B cell (primary cell): ENCODE results near the gene C11orf54. TPM values are rescaled to one million over a fixed set of nuclear protein-coding genes. Genes with fewer than 3 reads are reported as not detected.

Experiments
- ATAC-seq: fragments of 200-7000 bp; cut with Tn5 transposase; one replicate; pipeline ENCODE4 v1.10.0; 2021; ENCODE audit warnings: low read depth, mild to moderate bottlenecking, moderate number of reproducible peaks, moderate library complexity
- CTCF ChIA-PET: fragments of 350-600 bp; sonication (Branson Sonifier 250); formaldehyde crosslinking; loops from one replicate; lab custom pipeline; 2021; ENCODE audit warnings: antibody characterized with exemption, inconsistent platforms; lab: Charles Lee
- POLR2A ChIA-PET: fragments of 350-600 bp; sonication (Branson Sonifier 250); formaldehyde crosslinking; loops from one replicate; lab custom pipeline; 2021; ENCODE audit warnings: antibody characterized with exemption; lab: Charles Lee
- DNase-seq: peaks from one replicate; pipeline ENCODE4 v3.0.0; 2013
- H2AFZ ChIP-seq: 2 replicates; pipeline ENCODE4 v1.6.1; 2012; ENCODE audit warnings: mild to moderate bottlenecking, low read depth, low read length; ENCODE audit not compliant: insufficient read depth, poor library complexity, severe bottlenecking
- H3K27ac ChIP-seq, 2 donors: 1 replicate in 1 of 2; 2 replicates in 1 of 2; pipeline ENCODE4 v1.5.1; 2012 to 2013; ENCODE audit warnings: low read length in 2 of 2, mild to moderate bottlenecking in 2 of 2, moderate library complexity in 1 of 2
- H3K27me3 ChIP-seq, 4 experiments: fragments of 200-600 bp in 1 of 4; sonication (generic) in 1 of 4; replicated peaks in 1 of 4; 1 replicate in 2 of 4; 2 replicates in 2 of 4; pipeline versions ENCODE4 v1.6.1 to v1.7.0; 2013 to 2016; ENCODE audit warnings: low read length in 3 of 4, mild to moderate bottlenecking in 2 of 4, mixed read lengths in 1 of 4, moderate library complexity in 1 of 4; ENCODE audit not compliant: insufficient read depth in 4 of 4, control insufficient read depth in 3 of 4; ENCODE audit errors: control extremely low read depth in 1 of 4
- H3K36me3 ChIP-seq, 2 experiments: replicated peaks in 1 of 2; 1 replicate in 1 of 2; 2 replicates in 1 of 2; pipeline versions ENCODE4 v1.6.1 to v1.7.1; 2013; ENCODE audit warnings: low read length in 1 of 2; ENCODE audit not compliant: insufficient read depth in 2 of 2, control insufficient read depth in 1 of 2; ENCODE audit errors: control extremely low read depth in 1 of 2, extremely low read depth in 1 of 2
- H3K4me1 ChIP-seq, 2 donors: fragments of 200-600 bp in 1 of 2; sonication (generic) in 1 of 2; 1 replicate in 1 of 2; 2 replicates in 1 of 2; pipeline versions ENCODE4 v1.5.1 to v1.6.1; 2013 to 2017; ENCODE audit warnings: low read length in 2 of 2; ENCODE audit not compliant: control insufficient read depth in 2 of 2, insufficient read depth in 2 of 2
- H3K4me2 ChIP-seq: replicated peaks from 2 replicates; pipeline ENCODE3; 2012; ENCODE audit warnings: mild to moderate bottlenecking, low read depth, low read length; ENCODE audit not compliant: poor library complexity, severe bottlenecking
- H3K4me3 ChIP-seq, 5 experiments: fragments of 200-600 bp in 1 of 5; sonication (generic) in 1 of 5; 1 replicate in 3 of 5; 2 replicates in 2 of 5; pipeline versions ENCODE4 v1.5.1 to v1.7.0; 2011 to 2016; ENCODE audit warnings: low read length in 4 of 5, mild to moderate bottlenecking in 4 of 5, low read depth in 2 of 5, control low read depth in 1 of 5, moderate library complexity in 1 of 5; ENCODE audit not compliant: insufficient read depth in 1 of 5; ENCODE audit errors: control extremely low read depth in 1 of 5, extremely low read depth in 1 of 5
- H3K79me2 ChIP-seq: fragments of 200-600 bp; sonication (generic); one replicate; pipeline ENCODE4 v1.6.0; 2016; ENCODE audit warnings: low read length; ENCODE audit not compliant: control insufficient read depth, insufficient read depth
- H3K9ac ChIP-seq: fragments of 200-600 bp; sonication (generic); 2 replicates; pipeline ENCODE4 v1.6.1; 2017; ENCODE audit warnings: mild to moderate bottlenecking, low read length, moderate library complexity
- H3K9me3 ChIP-seq, 3 donors: one replicate each; pipeline versions ENCODE4 v1.6.1 to v1.7.1; 2013; ENCODE audit warnings: low read length in 2 of 3; ENCODE audit not compliant: control insufficient read depth in 2 of 3, insufficient read depth in 1 of 3; ENCODE audit errors: control extremely low read depth in 1 of 3
- H4K20me1 ChIP-seq: 2 replicates; pipeline ENCODE4 v1.6.0; 2012; ENCODE audit warnings: mild to moderate bottlenecking, low read length; ENCODE audit not compliant: insufficient read depth, control insufficient read depth, poor library complexity, severe bottlenecking
- H3K27ac Mint-ChIP-seq: one replicate; pipeline ENCODE4 v1.8.0; 2021; ENCODE audit warnings: mixed read lengths
- H3K27me3 Mint-ChIP-seq: one replicate; pipeline ENCODE4 v1.8.0; 2021; ENCODE audit warnings: mixed read lengths
- H3K4me1 Mint-ChIP-seq: one replicate; pipeline ENCODE4 v1.8.0; 2021; ENCODE audit warnings: mixed read lengths
- H3K4me3 Mint-ChIP-seq: one replicate; pipeline ENCODE4 v1.8.0; 2021; ENCODE audit warnings: mixed read lengths
- H3K9me3 Mint-ChIP-seq: one replicate; pipeline ENCODE4 v1.8.0; 2022; ENCODE audit warnings: mixed read lengths; ENCODE audit not compliant: insufficient read depth
- EZH2 ChIP-seq: IDR thresholded peaks from 2 replicates; pipeline ENCODE4 v1.6.1; 2012; ENCODE audit warnings: borderline replicate concordance, low read depth, mild to moderate bottlenecking, moderate library complexity, low read length; ENCODE audit not compliant: insufficient read depth, poor library complexity, severe bottlenecking
- WGBS: methylation state at CpG from one replicate; pipeline ENCODE4 v1.1.5; 2013; ENCODE audit warnings: missing lambda C conversion rate; ENCODE audit not compliant: insufficient coverage; 5-methylcytosine and 5-hydroxymethylcytosine counted together
- intact Hi-C: fragments of 100-400 bp; cut with micrococcal nuclease; formaldehyde crosslinking; loops from one replicate; pipeline ENCODE4 v1.10.0; 2022
- polyA plus RNA-seq: library from polyadenylated mRNA; depleted of rRNA; stranded (reverse); fragments of >200 nt; gene quantifications from 2 replicates; pipeline ENCODE4 v1.2.3, GENCODE V29; 2012
- total RNA-seq, 2 donors: library from RNA; stranded (reverse); fragments of 120-200 nt in 1 of 2; gene quantifications; 1 replicate in 1 of 2; 2 replicates in 1 of 2; pipeline versions ENCODE4 v1.2.3 to v1.2.4, GENCODE V29; 2013 to 2022
- TF ChIP-seq, protein P1 (sequence below): fragments of 200-600 bp; IDR thresholded peaks from one replicate; pipeline ENCODE4 v1.8.0; 2022; ENCODE audit warnings: antibody characterized with exemption, mild to moderate bottlenecking

The C11orf54 gene
- total and polyA plus RNA-seq, 2 donors (not counting 1 experiment from before 2014, with no cell fraction given) = 9.2 to 38.9 TPM

DNA sequence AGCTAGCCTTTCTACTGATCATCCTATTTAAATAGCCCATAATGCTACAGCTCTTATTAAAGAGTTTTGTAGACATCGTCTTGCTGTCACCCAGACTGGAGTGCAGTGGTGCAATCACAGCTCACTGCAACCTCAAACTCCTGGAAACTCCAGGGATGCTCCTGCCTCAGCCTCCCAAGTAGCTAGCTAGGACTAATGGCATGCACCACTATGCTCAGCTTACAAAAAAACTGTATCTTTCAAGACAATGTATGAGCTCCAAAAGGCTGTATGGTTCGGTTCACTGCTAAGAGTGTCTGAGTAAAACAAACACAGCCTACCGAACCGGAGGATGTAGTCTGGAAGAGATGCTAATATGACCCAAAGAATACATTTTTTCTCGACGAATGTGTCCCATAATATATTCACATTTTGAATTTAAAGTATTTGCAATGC, 2.8 kb upstream of the C11orf54 start:
- peak overlapping the region; percentile 61 for H3K27ac Mint-ChIP-seq
- no peak for TF ChIP-seq EZH2
- TF ChIP-seq, protein P1, sequence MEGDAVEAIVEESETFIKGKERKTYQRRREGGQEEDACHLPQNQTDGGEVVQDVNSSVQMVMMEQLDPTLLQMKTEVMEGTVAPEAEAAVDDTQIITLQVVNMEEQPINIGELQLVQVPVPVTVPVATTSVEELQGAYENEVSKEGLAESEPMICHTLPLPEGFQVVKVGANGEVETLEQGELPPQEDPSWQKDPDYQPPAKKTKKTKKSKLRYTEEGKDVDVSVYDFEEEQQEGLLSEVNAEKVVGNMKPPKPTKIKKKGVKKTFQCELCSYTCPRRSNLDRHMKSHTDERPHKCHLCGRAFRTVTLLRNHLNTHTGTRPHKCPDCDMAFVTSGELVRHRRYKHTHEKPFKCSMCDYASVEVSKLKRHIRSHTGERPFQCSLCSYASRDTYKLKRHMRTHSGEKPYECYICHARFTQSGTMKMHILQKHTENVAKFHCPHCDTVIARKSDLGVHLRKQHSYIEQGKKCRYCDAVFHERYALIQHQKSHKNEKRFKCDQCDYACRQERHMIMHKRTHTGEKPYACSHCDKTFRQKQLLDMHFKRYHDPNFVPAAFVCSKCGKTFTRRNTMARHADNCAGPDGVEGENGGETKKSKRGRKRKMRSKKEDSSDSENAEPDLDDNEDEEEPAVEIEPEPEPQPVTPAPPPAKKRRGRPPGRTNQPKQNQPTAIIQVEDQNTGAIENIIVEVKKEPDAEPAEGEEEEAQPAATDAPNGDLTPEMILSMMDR = no peak
- peaks cover 22% of the 10 kb centered on the region for H4K20me1 ChIP-seq
- H3K4me1 Mint-ChIP-seq = peaks cover 61% of the 10 kb centered on the region
- ATAC-seq = no peak
- peak overlapping the region in 1 of 2 donors; percentile 96 for H3K27ac ChIP-seq
- H3K27me3 Mint-ChIP-seq = no peaks in the 10 kb centered on the region
- intact Hi-C loops = no loop called here
- H3K4me3 Mint-ChIP-seq = peak overlapping the region; percentile 88
- H3K27me3 ChIP-seq = no peaks in the 10 kb centered on the region
- H3K4me2 ChIP-seq = peak overlapping the region; percentile 91
- ChIA-PET POLR2A (interaction anchor here (0.5 to 0.6 kb wide), 2 partner anchors 9 to 19 kb away, joined by 3 to 4 read pairs; no protein-coding TSS in a partner anchor), CTCF (interaction anchor here (1.0 to 4.5 kb wide), 3 partner anchors 10 to 45 kb away, joined by 3 to 43 read pairs (median 4); partner anchors contain the start of gene MED17)
- DNase-seq = no peak
- H3K4me3 ChIP-seq = peak overlapping the region in 2 of 5 experiments; percentile 1 to 98
- peaks cover 36 to 39% of the 10 kb centered on the region in 2 donors for H3K4me1 ChIP-seq
- no peaks in the 10 kb centered on the region for H3K9me3 Mint-ChIP-seq
- H3K9ac ChIP-seq = peak overlapping the region; percentile 92
- peaks cover 89% of the 10 kb centered on the region for H3K79me2 ChIP-seq
- no peaks in the 10 kb centered on the region for H3K9me3 ChIP-seq
- H3K36me3 ChIP-seq = peaks cover 2 to 63% of the 10 kb centered on the region in 2 experiments
- H2AFZ ChIP-seq = no peak overlapping the region
- 82% methylated on average over 1 of the region's 6 CpGs for WGBS

DNA sequence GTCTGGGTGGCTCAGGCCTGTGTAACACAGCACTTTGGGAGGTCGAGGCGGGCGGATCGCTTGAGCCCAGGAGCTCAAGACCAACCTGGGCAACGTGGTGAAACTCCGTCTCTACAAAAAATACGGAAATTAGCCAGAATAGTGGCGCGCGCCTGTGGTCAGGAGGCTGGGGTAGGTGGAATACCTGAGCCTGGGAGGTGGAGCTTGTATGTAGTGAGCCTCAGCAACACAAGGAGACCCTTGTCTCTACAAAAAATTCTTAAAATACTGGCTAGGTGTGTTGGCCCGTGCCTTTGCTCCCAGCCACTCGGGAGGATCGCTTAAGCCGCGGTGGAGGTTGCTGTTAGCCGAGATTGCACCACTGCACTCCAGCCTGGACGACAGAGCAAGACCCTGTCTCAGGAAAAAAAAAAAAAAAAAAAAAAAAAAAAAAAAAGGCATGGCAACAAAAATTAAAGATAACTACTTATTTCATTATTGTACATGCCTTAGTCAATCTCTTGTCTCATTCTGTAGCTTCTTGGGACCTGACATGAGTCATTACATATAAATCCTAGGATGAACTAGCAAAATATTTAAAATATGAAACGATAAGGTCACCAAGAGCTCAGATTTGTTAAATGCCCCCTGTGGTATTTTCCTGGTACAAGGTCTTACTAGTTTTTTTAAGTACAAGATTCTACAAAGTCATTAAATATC, 1.3 kb upstream of the C11orf54 start:
- TF ChIP-seq EZH2 = no peak
- TF ChIP-seq, protein P1 = no peak
- peaks cover 22% of the 10 kb centered on the region for H4K20me1 ChIP-seq
- no peaks in the 10 kb centered on the region for H3K27me3 Mint-ChIP-seq
- H3K4me1 Mint-ChIP-seq = peaks cover 63% of the 10 kb centered on the region
- H3K4me3 ChIP-seq = peak overlapping the region; percentile 73 to 98 (median 92)
- ChIA-PET CTCF (interaction anchor here (1.1 to 4.5 kb wide), 6 partner anchors 17 to 87 kb away, joined by 6 to 43 read pairs (median 11); partner anchors contain the start of genes CEP295 and MED17), POLR2A (interaction anchor here (0.7 to 2.9 kb wide), 6 partner anchors 17 to 92 kb away, joined by 5 to 38 read pairs (median 18); partner anchors contain the start of genes CEP295 and MED17)
- H3K9me3 Mint-ChIP-seq = no peaks in the 10 kb centered on the region
- H3K9me3 ChIP-seq = no peaks in the 10 kb centered on the region
- H3K4me3 Mint-ChIP-seq = peak overlapping the region; percentile 98
- peak overlapping the region; percentile 92 for H3K9ac ChIP-seq
- DNase-seq = peak; percentile 49
- H3K4me1 ChIP-seq = peaks cover 36 to 39% of the 10 kb centered on the region in 2 donors
- no peak for ATAC-seq
- WGBS = 4% methylated on average over 5 of the region's 18 CpGs
- peak overlapping the region; percentile 89 for H2AFZ ChIP-seq
- peak overlapping the region; percentile 90 to 96 for H3K27ac ChIP-seq
- H3K27me3 ChIP-seq = no peaks in the 10 kb centered on the region
- peaks cover 89% of the 10 kb centered on the region for H3K79me2 ChIP-seq
- H3K4me2 ChIP-seq = peak overlapping the region; percentile 91
- H3K36me3 ChIP-seq = peaks cover 0 to 49% of the 10 kb centered on the region in 2 experiments
- intact Hi-C loops = loop anchor here (10.0 kb wide), 1 partner anchor 545 kb away; the partner anchor contains the start of gene SLC36A4
- peak overlapping the region; percentile 98 for H3K27ac Mint-ChIP-seq
